Endometrial microvascular endothelial cells (primary cell): ENCODE measurements around the gene PHKB. TPM values are rescaled to one million over a fixed set of nuclear protein-coding genes. Genes with fewer than 3 reads are reported as not detected.

Source experiments
- in situ Hi-C: cut with HindIII; loops from 2 replicates; pipeline ENCODE4 v1.10.0; 2017; ENCODE audit warnings: low sequenced_read_pairs, low pct_unique_long_range_greater_than_20kb; ENCODE audit errors: inconsistent ontology term
- total RNA-seq: library from RNA; depleted of rRNA; stranded (reverse); fragments of >200 nt; gene quantifications from one replicate; pipeline ENCODE4 v1.2.3, GENCODE V29; 2015; ENCODE audit errors: inconsistent ontology term

Gene PHKB
- total RNA-seq, 1 donor from 2014 or later, result 42.7 TPM

DNA sequence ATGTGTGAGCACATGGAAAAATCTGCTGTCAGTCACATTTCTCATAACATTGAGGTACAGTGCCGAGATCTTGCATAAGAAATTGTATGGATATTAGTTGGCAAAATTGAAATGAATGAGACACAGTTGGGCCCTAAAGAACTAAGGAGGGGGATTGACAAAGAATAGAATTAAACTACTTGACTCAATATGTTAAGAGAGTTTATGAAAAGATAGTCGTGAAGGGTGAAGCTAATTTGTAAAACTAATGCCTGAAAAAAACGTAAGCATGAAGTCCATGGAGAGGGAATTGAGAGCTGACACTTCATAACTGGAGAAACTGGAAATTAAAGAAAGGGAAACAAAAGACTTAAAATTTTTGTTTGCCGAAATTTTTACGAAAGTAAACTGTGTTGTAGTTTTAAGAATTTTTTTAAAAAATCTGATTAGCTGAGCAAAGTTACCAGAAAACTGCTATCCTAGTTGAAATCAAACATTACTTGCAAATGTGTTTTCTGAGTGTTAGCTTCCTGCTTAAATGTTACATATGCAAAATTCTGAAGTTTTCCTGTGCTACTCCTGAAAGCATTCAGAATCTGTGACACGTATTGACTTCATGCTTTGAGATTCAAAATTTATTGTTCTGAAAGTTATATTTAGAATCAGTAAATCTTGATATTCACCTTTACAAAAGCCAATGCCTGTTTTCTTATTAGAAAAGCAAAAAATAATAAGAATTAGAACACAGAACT is 239.9 kb downstream of the PHKB start:
- in situ Hi-C loops, result no loop called here

DNA sequence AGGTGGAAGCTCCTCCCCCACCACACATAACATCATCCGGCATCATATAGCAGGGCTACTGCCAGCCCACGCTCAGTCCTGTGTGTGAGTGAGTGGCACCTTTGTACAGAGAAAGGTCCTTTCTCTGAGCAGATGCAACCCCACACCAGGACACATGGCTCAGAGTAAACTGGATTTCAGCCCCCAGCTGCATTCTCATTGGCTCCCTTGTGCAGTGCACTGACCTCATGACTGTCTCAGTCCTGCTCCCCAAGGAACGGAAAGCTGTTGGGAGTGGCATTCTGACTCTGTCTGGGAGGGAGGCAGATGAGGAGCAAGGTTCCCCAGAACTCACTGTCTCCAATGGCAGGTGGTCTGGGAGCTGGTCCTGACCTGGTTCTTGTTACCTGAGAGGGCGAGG is 244.1 kb downstream of the PHKB start:
- in situ Hi-C loops, result no loop called here

DNA sequence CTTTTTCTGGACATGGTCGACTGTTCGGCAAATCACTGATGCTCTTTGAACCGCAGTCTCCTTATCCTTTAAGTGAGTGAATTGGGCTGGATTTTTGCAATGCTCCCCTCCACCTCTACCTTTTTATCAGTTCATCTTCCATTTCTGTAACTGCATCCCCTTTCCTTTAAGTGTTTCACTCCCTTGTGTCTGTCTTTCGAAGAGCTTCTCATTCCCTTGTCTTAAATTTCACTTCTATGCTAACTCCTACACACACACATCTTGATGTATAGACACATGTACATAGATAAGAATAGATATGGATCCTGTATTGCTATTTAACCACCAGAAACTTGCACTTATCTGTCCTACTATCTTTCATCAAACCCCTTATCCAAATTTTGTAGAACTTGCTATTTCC is 250.7 kb downstream of the PHKB start:
- in situ Hi-C loops, result no loop called here

DNA sequence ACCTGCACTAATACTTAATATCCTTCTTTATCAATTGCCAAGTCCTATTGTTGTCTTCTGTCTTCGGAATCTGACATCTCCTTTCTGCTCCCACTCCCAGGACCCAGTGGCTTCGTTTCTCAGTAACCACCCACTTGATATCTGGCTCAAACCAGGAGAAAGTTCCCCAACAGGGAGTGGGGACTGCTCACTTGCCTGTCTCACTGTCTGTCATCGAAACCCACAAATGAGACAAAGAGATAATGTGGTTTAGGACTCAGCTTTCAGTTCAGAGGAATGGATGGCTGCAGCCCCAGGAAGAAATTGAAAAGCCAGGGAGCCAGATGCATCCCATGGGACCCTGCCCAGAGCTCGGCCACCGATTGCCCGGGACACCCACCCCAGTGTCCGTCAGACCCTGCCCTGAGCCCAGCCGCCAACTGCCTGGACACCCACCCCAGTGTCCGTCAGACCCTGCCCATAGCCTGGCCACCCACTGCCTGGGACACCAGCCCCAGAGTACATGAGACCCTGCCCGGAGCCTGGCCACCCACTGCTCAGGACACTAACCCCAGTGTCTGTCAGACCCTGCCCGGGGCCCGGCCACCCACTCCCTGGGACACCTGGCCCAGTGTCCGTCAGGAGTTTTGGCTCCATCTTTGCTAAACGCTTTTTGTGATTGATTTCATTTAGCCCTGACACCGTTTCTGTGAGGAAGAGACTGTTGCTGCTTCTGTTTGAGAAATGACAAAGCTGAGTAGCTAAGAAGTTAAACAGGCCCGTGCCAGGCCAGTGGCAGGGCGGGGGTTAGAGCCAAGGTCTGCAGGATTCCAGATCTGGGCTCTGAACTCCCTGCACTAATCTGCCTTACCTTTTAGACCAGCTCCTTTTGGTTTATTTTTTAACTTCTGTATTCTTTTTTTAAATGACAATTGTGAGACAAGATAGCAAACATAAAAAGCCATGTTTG is 251.4 kb downstream of the PHKB start:
- in situ Hi-C loops, result no loop called here

DNA sequence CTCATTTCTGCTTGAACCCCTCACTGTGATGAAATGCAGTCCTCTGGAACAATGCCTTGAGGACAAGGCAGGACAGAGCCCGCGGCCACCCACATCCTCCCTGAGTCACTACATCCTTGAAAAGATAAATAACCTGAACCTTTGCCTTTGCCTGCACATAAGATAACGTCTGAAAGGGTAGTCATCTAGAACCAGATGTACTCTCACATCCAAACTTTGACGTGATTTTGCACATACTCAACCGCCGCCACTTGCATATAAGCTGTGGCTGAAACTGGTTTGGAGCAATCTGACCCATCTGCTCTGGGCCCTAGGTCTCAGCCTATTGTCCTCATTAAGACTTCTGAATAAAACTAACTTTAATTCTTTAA is 252.1 kb downstream of the PHKB start:
- in situ Hi-C loops, result no loop called here

DNA sequence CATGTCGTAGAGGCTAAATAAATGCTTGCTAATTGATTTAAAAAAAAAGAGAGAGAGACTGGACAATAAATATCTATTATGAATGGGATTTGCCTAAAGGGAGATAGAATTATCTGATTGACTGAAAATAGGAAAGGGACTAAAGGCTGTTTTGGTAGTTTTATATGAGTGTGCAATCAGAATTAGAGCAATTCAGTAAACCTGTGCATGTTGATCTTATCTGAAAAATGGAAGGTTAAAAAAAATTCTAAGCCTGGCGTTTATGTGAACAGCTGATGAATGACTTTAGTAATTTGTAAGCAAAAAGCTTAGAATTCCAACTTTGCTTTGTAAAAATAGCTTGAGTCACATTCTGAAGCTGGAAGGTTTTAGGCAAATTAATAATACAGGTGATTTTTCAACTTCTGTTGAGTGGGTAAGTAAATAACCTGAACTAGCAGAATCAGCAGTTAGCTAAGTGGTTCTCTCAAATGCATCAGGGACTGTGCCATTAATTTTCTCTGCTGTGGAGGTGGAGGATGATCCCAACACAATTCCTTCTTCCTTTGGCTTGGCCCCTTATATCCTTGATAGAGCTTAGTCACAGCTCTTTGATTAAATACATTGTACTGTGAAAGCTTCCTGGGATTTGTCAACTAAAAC is 254.4 kb downstream of the PHKB start:
- in situ Hi-C loops, result no loop called here

DNA sequence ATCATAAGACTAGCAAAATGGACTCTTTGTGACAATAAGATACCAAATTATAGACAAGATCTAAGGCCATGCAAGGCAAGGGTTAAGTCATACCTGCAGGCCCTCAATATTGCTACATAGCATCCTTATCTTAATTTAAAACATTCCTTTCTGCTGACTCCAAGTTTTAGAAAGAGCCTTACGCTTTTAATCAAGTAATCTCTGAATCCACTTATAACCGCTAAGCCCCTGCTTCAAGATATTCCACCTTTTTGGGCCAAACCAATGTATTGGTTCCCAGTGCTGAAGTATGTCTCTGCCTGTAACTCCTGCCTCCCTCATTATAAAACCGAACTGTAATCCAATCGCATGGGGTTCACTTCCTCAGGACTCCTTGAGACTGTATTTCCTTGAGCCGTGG is 255.4 kb downstream of the PHKB start:
- in situ Hi-C loops, result no loop called here

DNA sequence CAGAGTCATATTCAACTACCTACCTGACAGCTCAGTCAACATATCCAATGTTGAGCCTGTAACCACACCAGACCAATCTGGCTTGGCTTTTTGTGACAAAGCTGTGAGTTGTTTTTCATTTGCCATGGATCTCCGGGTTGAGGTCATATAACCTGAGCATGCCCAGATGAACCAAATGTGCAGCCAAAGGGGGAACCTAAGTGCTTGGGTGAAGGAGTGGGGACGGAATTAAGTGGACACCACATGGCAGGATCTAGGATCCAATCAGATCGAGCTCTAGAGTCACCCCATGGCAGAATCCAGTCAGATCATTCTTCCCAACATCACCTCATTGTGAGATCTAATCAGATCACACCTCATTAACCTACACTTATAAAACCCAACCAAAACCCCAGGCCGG is 258.6 kb downstream of the PHKB start:
- in situ Hi-C loops, result no loop called here

DNA sequence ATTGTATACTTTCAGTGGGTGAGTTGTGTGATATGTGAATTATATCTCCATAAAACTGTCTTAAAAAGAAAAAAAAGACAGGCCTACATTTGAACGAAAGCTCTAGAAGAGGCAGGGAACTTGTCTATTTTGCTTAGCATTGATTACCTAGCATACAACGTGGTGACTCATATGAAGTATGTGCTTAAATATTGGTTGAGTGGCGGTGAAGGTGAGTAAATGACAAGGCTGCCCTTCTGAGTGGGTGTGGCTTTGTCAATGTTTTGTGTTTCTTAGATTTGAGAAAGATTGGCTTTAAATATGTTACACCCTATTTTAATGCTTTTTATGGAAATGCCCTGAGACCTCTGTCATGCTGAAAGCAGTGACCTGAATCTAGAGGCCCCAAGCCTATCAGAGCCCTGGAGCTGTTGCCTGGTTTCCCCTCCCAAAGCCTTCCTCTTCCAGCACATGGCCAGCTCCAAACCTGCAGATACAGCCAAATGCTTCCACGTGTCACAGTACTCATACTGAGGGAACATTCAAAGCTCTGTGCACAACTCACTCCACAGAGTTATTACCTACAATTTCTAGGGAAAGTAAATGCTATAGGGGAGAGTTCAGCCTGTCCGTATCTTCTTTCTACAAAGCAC is 260.0 kb downstream of the PHKB start:
- in situ Hi-C loops, result no loop called here

DNA sequence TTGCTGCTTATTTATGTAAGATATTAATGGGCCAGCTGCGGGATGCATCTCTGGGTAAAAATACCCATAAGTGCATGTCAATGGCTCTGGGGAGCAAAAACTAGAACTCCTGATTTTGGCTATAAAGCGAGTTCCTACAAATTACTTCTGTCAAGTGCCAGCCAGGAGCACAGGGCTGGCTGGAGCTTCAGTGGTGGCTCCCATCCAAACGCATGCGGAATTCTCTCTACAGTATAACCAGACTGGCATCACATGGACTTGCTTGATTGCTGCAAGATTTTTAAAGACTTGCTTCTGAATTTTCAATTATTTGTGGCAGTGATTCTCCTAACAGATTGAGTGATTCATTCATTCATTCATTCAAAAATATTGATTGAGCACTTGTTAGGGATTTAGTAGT is 260.9 kb downstream of the PHKB start:
- in situ Hi-C loops, result no loop called here

DNA sequence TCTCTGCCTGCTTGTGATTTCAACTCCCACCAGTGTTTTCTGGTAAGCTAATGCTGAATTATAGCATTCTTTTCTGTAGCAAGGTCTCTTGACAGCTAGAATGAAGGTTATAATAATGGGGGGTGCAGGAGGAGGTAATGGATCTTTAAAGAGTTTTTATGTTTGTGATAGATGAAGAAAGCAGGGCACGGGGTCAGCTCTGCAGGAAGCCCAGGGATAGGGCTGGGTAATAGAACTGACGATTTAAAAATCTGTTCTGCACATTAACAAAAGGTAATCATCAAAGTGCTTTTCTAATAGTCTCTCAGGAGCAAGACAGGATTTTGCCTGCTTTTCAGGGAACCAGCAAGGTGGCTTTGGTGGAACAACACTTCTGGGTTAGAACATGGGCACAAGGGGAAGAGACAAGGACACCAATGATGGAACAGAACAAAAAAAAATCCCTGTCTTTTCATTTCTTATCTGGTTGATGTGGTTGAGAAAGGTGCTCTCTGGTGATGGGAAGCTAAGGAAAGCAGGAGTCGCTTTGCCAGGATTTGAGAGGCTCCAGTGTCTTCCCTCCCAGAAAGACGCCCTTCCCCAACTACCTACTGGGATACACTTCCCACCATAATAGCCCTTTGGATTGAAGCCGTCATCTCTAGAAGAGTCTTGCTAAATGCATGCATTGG is 263.1 kb downstream of the PHKB start:
- in situ Hi-C loops, result no loop called here

DNA sequence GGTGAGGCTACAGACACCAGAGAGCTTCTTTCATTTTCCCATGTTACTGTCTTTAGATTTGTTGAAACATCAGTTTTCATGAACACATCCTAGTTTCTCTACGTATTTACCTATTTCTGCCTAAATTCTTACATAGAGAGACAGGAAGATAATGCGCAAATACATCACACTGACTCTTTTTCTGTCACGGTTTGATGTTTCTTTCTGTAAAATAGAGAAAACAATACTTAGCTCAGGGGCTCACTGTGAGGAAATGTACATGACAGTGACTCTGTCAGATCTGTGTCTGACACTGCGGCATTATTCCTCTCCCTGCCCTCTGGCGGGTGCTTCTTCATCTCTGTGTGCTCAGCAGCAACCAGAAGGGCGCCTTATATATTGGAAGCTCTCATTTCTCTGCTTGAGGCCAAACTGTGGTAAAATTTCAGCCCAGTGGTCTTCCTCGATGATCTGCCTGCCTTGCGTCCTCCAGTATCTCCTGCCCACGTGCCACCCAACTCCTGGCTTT is 264.1 kb downstream of the PHKB start:
- in situ Hi-C loops, result no loop called here

DNA sequence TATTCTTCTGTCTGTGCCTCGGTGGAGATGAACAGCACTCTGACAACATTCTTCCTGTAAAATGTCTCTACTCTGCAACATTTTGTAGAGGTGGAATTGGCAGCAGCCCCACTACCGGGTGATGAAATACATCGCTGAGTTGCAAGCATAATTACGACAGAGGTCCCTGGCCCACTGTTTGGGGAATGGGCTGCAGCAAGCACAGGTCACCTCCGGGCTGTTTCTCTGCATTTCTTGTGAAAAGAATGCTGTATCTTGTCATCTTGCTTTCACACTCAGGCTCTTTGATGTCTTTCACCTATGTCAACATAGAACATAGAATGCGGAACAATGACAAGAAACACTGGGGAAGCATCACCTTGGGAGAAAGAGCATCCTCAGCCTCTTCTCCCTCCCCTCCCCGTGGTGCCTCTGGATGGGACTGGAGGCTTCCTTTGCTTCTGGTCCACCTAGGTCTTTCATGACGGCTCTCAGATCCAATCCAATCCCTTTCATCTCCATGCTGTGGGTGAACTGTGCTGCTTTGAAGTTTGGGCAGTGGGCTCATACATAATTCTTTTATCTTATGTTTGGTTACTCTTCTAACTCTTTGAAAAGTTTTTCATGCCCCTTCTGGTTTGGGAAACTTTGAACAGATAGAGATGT is 265.0 kb downstream of the PHKB start:
- in situ Hi-C loops, result no loop called here

DNA sequence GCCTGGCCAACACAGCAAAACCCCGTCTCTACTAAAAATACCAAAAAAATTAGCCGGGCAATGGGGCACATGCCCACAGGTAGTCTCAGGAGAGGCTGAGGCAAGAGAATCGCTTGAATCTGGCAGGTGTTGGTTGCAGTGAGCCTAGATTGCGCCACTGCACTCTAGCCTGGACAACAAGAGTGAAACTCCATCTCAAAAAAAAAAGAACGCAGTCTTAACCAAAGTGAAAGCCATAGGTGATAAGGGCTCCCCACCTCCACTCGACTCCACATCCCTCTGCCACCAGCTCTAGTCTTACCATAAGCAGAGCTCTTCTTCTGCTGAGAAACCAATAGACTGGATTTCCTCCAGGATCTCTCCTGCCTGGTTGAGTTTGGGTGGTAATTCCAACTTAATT is 266.0 kb downstream of the PHKB start:
- in situ Hi-C loops, result no loop called here

DNA sequence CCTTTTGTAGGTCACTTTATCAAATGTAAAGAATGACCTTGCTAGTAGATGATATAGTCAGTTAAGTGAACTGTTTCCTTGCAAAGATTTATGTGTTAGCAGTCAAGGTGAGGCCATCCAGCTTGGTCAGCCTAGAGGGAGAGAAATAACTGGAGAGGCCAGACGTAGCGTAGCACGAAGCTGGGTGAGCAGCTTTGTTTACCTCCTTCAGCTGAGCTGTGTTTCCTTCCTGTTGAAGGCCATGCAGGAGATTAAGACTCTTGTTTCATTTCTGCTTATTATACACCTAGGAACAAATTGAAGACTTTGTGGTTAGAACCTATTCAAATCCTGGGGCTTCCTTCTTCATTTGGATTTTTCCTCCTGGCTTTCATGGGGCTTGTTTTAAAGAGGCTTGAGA is 267.1 kb downstream of the PHKB start:
- in situ Hi-C loops, result no loop called here

DNA sequence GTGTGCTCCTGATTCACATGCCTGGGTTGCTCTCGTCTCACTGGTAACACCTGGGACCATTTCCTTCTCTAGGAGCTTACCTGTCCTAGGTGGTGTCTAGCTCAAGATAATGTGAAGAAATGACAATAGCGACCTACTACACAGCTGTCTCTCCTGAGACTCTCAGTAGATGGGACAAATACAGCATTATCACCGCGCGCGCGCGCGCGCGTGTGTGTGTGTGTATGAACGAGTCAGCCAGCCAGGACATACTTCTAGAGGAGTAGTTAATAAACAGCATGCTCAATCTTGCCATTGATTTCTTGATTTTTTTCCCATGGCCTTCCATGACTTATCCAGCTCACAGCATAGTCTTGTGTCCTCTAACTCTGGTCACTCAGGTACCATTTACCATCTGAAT is 268.6 kb downstream of the PHKB start:
- in situ Hi-C loops, result no loop called here

DNA sequence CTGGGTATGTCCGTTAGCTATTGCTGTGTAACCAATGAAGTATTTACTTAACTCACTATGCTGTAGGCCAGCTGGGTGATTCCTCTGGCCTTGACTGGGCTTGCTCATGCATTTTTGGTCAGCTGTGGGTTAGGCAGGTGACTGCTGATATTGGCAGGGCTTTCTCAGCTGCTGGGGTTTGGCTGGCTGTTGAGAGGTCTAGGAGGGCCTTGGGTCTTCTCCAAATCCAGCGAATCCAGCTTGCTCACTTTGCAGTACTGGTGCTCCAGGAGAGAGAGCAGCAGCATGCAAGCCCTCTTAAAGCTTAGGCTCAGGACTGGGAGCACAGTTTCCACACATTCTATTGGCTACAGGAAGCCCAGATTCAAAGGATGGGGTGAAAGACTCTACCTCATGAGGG is 270.1 kb downstream of the PHKB start:
- in situ Hi-C loops, result no loop called here

DNA sequence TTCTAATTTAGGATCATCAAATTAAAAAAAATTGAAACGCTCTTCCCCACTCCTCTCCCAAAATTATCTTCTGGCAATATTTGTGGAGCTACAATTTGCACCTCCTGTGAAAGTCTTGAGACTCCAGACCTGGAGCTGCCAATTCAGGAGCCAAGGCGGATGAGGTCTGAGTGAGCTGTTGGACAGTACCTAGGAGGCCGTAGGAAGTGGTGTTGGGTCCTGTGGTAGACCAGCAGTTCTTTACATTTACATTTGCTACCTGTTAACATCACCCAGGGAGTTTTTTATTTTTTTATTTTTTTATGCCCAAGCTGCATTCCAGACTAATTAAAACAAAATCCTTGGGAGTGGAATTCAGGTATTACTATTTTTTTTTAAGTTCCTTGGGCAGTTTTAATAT is 271.0 kb downstream of the PHKB start:
- in situ Hi-C loops, result no loop called here
